SJCRH30 (cell line): ENCODE data around the gene ABCC8. TPM values are rescaled to one million over a fixed set of nuclear protein-coding genes. Genes with fewer than 3 reads are reported as not detected.

ENCODE experiments used
- DNase-seq, 2 experiments: peaks; one replicate each; pipeline ENCODE4 v3.0.0-alpha.2; 2015 to 2020
- H3K27ac ChIP-seq: fragments of 250-450 bp; sonication (Bioruptor Pico); 2 replicates; pipeline ENCODE4 v1.5.1; 2020; ENCODE audit warnings: mild to moderate bottlenecking, moderate library complexity
- H3K27me3 ChIP-seq: fragments of 250-450 bp; sonication (Bioruptor Pico); 2 replicates; pipeline ENCODE4 v1.5.1; 2020; ENCODE audit warnings: mild to moderate bottlenecking, moderate library complexity
- H3K36me3 ChIP-seq: fragments of 250-450 bp; sonication (Bioruptor Pico); 2 replicates; pipeline ENCODE4 v1.5.1; 2020; ENCODE audit warnings: mild to moderate bottlenecking, moderate library complexity
- H3K4me1 ChIP-seq: fragments of 250-450 bp; sonication (Bioruptor Pico); 2 replicates; pipeline ENCODE4 v1.5.1; 2020; ENCODE audit warnings: mild to moderate bottlenecking, moderate library complexity
- H3K4me3 ChIP-seq: fragments of 250-450 bp; sonication (Bioruptor Pico); 2 replicates; pipeline ENCODE4 v1.5.1; 2020; ENCODE audit warnings: mild to moderate bottlenecking, moderate library complexity
- H3K9me3 ChIP-seq: fragments of 250-450 bp; sonication (Bioruptor Pico); replicated peaks from 2 replicates; pipeline ENCODE4 v1.5.1; 2020; ENCODE audit warnings: mild to moderate bottlenecking, moderate library complexity
- total RNA-seq: library from RNA; depleted of rRNA; stranded (reverse); fragments of >200 nt; shearing (Covaris generic); gene quantifications from 2 replicates; pipeline ENCODE4 v1.2.3, GENCODE V29; 2014

Gene ABCC8
- total RNA-seq, 1 experiment from 2014 or later: not detected

DNA sequence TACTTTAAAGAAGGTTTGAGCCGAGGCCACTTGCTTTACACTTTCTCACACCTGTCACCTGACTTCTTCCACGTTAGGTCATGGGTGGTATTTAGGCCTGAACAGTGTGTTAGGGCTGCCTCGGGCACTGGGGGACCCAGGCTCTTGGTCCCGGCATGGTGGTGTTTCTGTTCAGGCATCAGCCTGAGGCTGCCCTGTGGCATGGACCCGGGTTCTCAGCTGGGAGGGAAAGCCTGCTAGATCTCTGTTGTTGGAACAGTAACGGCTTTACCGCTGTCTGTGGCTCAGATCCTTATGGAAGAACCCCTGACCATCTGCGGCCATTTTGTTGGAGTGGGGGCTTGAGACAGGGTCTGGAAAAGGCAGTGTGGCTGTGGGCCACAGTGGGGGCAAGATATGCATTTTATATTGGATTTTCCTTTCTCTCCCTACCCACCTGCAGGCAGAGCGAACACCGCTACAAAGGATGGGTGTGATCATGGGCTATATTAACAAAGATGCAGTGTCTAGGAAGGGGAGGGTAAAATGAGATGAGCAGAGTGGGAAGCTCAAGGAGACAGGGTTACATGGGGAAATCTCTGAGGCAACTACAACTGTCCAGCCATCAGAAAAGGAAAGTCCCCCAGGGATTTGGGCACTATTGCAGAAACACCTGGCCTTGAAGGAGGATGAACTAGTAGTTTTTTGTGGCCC lies 86.5 kb downstream of the ABCC8 start:
- Histone ChIP-seq H3K9me3 (no peaks in the 10 kb centered on the region), H3K4me3 (peak overlapping the region; percentile 74), H3K4me1 (peaks cover 5% of the 10 kb centered on the region; the same call in 1 of the 2 replicates), H3K27me3 (no peaks in the 10 kb centered on the region), H3K27ac (no peak overlapping the region), H3K36me3 (no peaks in the 10 kb centered on the region)
- no peak for DNase-seq

DNA sequence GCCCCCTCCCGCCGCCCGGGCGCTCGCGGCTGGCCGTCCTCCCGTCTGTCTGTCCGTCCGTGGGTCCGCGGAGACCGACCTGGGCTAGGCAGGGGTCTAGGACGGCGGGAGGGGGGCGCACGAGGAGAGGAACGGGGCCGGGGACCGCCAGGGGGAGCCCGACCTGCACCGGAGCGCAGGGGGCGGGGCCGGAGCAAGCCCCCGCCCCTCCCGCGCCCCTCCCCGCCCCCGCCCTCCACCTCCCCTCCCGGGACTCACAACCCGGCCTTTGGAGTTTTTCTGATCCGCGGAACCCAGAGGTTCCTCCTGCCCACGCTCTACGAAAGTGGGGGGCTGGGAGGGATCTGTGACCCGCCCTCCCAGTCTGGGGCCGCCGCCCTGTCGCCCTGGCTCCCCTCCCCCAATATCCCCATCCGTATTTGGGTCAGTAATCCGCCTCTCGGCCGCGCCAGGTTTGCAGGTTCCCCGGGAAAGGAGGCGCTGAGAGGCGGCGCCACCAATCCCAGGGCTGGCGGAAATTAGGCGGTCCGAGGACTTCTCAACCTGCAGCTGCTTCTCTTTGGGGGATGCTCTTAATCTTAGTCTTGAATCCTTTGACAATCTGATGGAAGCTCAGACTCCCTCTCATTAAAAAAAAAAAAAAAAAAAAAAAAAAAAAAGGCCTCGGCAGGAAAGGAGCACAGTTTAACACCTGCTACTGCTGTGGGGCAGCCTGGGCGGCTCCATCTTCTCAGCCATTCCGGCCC lies 87.3 kb downstream of the ABCC8 start:
- peak overlapping the region; percentile 45; the same call in 1 of the 2 replicates for H3K27ac ChIP-seq
- H3K9me3 ChIP-seq: no peaks in the 10 kb centered on the region
- peak; percentile 81 to 88 for DNase-seq
- peaks cover 5% of the 10 kb centered on the region; the same call in 1 of the 2 replicates for H3K4me1 ChIP-seq
- H3K36me3 ChIP-seq: no peaks in the 10 kb centered on the region
- H3K27me3 ChIP-seq: no peaks in the 10 kb centered on the region
- peak overlapping the region; percentile 74 for H3K4me3 ChIP-seq

DNA sequence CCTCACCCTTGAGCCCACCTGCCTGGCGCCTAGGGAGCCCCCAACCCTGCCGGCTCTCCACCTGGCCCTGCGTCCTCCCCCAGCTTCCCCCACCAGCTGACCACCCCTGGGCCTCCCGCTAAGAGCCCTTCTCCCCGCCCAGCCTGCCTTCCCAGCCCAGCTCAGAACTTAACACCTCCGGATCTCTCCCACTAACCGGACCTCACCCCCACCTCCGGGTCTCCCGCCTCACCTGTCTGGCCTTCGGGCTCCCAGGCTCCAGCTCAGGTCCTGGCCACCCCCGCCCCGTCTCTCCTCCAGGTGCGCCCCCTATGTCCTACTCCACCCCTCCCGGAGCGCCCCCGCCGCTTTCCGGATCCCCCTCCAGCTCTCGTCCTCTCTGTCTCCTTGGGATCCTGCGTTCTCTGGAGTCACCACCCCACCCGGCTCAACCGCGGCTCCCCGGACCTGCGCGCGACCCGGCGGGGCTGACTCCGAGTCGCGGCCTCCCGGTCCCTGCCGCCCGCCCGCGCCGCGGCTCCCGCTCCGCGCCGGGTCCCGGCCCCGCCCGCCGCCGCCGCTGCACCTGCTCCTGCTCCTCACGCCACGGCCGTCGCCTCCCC lies 87.9 kb downstream of the ABCC8 start, which contains the start of gene KCNJ11:
TSS of gene KCNJ11 (minus strand) at position 51 of the 602 bp plus-strand sequence. CDS start 568 bp downstream, outside the sequence.
- Histone ChIP-seq H3K4me1 (peaks cover 5% of the 10 kb centered on the region; the same call in 1 of the 2 replicates), H3K27ac (peak within 1 kb of the TSS; percentile 45; the same call in 1 of the 2 replicates)
- no peak for DNase-seq

DNA sequence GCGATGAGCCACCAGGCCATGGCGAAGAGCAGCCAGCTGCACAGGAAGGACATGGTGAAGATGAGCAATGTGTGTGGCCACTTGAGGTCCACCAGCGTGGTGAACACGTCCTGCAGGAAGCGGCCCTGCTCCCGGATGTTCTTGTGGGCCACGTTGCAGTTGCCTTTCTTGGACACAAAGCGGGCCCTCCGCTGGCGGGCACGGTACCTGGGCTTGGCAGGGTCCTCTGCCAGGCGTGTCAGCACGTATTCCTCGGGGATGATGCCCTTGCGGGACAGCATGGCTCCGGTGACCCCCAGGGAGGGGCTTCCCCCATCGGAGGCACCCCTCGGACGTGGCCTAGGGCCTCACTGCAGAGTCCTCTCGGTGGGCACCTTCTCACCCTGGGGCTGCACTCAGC lies 88.8 kb downstream of the ABCC8 start:
- no peak for DNase-seq
- no peak overlapping the region for H3K4me3 ChIP-seq
- H3K4me1 ChIP-seq: peaks cover 5% of the 10 kb centered on the region; the same call in 1 of the 2 replicates
- no peak overlapping the region for H3K27ac ChIP-seq
- H3K27me3 ChIP-seq: no peaks in the 10 kb centered on the region
- no peaks in the 10 kb centered on the region for H3K36me3 ChIP-seq
- H3K9me3 ChIP-seq: no peaks in the 10 kb centered on the region

More for the DNA sequence above, 87.9 kb downstream of the ABCC8 start, which contains the start of gene KCNJ11:
- no peaks in the 10 kb centered on the region for H3K9me3 ChIP-seq
- no peaks in the 10 kb centered on the region for H3K27me3 ChIP-seq
- peak within 1 kb of the TSS; percentile 74 for H3K4me3 ChIP-seq
- no peaks in the 10 kb centered on the region for H3K36me3 ChIP-seq

DNA sequence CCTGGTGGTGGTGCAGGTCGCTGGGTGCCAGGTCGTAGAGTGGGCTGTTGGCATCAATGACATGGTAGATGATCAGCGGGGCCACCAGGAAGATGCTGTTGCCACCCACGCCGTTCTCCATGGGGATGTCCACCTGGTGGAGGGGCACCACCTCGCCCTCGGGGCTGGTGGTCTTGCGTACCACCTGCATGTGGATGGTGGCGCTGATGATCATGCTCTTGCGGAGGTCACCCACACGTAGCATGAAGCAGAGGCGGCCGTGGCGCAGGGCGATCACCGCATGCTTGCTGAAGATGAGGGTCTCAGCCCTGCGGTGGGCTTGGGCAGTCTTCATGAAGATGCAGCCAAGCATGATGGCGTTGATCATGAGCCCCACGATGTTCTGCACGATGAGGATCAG lies 89.4 kb downstream of the ABCC8 start:
- Histone ChIP-seq H3K4me1 (peaks cover 5% of the 10 kb centered on the region; the same call in 1 of the 2 replicates), H3K36me3 (no peaks in the 10 kb centered on the region)
- DNase-seq: no peak

DNA sequence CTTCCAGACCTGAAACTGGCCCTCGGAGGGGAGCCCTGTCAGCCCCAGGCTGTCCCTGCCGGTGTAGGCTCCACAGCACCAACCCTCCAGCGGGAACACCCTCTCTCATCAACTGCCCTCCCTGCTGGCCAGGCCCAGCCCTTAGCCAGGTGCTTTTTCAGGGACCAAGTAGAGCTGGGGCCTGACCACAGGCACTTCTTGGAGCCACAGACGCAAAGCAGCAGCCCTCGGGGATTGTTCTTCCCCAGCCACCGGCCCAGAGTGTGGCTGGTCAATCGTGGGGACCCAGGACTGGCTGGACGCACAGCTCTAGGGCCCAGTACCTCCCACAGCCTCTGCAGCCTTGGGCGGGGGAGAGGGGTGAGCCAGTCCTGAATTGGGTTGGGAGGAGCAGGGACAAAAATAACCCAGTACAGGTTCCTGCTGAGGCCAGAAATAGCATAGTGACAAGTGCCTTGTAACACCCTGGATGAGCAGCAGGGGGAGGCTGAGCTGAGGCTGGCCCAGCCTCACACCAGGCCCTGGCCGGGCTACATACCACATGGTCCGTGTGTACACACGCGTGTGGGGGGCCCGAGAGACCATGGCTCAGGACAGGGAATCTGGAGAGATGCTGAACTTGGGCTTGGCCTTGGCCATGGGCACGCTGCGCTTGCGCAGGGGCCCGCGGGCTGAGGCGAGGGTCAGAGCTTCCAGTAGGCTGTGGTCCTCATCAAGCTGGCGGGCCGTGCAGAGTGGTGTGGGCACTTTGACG lies 90.1 kb downstream of the ABCC8 start:
- DNase-seq: peak; percentile 62 to 74
- Histone ChIP-seq H3K4me1 (peaks cover 5% of the 10 kb centered on the region; the same call in 1 of the 2 replicates), H3K4me3 (no peak overlapping the region), H3K9me3 (no peaks in the 10 kb centered on the region), H3K27me3 (no peaks in the 10 kb centered on the region), H3K27ac (no peak overlapping the region), H3K36me3 (no peaks in the 10 kb centered on the region)

More for the DNA sequence above, 89.4 kb downstream of the ABCC8 start:
- no peak overlapping the region for H3K4me3 ChIP-seq
- H3K9me3 ChIP-seq: no peaks in the 10 kb centered on the region
- no peak overlapping the region for H3K27ac ChIP-seq
- no peaks in the 10 kb centered on the region for H3K27me3 ChIP-seq

DNA sequence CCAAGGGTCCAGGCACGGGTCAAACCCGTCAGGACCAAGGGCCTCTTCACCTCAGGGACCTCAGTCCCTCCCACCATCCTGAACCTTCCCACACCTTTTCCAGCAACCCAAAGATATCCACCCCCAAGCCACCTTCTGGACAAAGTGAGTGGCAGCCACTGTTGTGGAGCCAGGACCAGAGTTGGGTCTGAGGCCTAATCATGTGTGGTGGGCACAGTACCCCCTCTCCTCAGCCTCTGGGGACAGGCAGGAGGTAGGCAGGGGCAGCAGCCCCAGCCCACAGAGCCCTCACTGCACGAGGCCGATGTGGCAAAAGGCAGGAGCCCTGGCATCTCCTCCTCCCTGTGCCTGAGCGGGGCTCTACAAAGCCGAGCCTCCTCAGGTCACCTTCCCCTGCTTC lies 90.7 kb downstream of the ABCC8 start:
- no peak overlapping the region for H3K27ac ChIP-seq
- no peak for DNase-seq
- H3K4me1 ChIP-seq: peaks cover 5% of the 10 kb centered on the region; the same call in 1 of the 2 replicates
- no peak overlapping the region for H3K4me3 ChIP-seq
- H3K9me3 ChIP-seq: no peaks in the 10 kb centered on the region
- H3K27me3 ChIP-seq: no peaks in the 10 kb centered on the region
- no peaks in the 10 kb centered on the region for H3K36me3 ChIP-seq

DNA sequence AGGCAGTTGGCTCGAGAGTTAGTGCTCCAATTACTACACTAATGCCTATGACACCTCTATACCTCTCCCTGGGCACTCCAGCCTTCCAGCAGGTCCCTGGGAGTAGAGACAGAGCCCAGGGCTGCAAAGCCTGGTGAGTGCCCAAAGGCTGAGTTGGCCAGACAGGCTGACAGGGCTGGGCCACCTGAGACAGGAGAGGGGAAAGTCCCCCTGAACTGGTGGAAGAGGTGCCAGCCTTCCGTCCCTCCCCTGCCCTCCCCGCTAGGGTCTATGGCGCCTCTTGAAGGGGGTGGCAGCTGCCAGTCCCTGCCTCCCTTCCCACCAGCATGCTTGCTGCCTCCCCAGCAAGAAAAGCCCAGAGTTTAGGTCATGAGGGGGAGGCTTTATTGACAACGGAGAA lies 91.2 kb downstream of the ABCC8 start:
- Histone ChIP-seq H3K27me3 (no peaks in the 10 kb centered on the region), H3K4me3 (no peak overlapping the region), H3K36me3 (no peaks in the 10 kb centered on the region), H3K27ac (no peak overlapping the region), H3K9me3 (no peaks in the 10 kb centered on the region), H3K4me1 (peaks cover 5% of the 10 kb centered on the region; the same call in 1 of the 2 replicates)
- no peak for DNase-seq

DNA sequence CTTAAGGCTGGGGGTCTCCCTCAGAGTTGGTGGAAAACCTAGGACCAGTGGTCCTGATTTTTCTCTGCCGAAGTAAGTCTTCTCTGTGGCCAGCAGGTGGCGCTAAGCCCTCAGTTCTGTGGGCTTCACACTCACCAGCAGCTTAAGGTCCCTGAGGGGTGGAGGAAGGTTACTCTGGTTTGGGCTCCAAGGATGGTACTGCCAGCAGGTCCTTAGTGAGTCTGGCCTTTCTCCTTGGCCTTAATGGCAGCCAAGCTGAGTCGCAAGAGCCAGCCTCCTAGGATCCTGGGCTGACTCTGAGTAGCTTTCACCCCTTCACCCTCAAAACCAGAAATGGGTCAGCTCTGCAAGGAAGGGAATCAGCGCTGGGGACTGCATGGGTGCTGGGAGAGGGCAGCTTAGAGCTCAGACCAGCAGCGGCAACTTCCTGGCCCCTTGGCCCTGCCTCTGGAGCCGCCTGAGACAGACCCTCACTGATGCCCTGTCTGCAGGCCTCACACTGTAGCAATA lies 92.6 kb downstream of the ABCC8 start:
- H3K4me3 ChIP-seq: no peak overlapping the region
- H3K4me1 ChIP-seq: no peaks in the 10 kb centered on the region
- H3K27me3 ChIP-seq: no peaks in the 10 kb centered on the region
- no peaks in the 10 kb centered on the region for H3K36me3 ChIP-seq
- no peaks in the 10 kb centered on the region for H3K9me3 ChIP-seq
- H3K27ac ChIP-seq: no peak overlapping the region
- peak; percentile 82 to 97 for DNase-seq

DNA sequence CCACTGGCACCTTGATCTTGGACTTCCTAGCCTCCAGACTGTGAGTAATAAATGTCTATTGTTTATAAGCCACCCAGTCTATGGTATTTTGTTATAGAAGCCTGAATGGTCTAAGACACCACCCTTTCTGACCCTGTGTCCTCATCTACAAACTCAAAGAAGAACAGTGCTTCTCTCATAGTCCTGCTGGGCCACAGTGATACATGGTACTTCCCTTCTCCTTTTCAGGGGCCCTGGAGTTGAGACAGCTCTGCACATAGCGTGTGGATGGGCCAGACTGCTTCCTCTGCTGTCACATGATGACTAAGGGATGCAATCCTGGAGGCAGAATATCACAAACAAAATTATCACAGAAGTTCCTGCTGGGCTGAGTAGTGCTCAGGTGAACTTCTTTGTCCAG lies 93.2 kb downstream of the ABCC8 start:
- Histone ChIP-seq H3K27ac (no peak overlapping the region), H3K27me3 (no peaks in the 10 kb centered on the region), H3K36me3 (no peaks in the 10 kb centered on the region), H3K4me1 (no peaks in the 10 kb centered on the region), H3K4me3 (no peak overlapping the region), H3K9me3 (no peaks in the 10 kb centered on the region)
- no peak for DNase-seq

DNA sequence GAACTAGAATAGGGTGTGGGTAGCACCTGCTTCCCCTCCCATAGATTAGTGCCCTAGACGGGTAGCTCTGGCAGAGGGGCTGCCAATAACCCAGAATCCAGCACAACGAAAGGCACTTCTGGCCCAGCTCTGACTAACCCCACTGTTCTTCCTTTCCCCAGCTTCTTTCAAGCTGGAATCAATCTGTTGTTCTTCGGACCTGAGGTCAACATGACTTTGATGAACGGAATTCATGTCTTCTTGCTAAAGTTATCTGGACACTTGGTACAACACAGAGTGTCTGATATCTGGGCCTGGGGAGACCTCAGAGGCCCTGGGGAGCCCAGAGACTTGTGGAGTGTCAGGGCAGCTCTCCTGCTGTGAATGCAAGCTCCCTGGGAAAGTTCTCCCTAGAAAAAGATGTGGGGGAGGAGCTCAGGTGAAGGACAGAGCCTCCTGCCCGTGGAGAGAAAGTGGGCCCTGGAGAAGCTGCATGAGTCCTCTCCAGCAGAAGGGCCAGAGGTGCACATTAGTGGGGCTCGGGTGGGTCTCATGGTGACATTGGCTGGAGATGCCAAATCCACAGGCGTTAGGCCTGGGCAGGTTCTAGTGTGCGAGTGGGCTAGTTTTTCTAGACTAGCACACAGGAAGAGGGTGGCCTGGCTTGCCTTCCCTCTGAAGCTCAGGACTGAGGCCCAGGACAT lies 94.5 kb downstream of the ABCC8 start:
- no peak overlapping the region for H3K27ac ChIP-seq
- H3K27me3 ChIP-seq: no peaks in the 10 kb centered on the region
- no peak overlapping the region for H3K4me3 ChIP-seq
- DNase-seq: no peak
- H3K4me1 ChIP-seq: no peaks in the 10 kb centered on the region
- no peaks in the 10 kb centered on the region for H3K36me3 ChIP-seq
- H3K9me3 ChIP-seq: no peaks in the 10 kb centered on the region

DNA sequence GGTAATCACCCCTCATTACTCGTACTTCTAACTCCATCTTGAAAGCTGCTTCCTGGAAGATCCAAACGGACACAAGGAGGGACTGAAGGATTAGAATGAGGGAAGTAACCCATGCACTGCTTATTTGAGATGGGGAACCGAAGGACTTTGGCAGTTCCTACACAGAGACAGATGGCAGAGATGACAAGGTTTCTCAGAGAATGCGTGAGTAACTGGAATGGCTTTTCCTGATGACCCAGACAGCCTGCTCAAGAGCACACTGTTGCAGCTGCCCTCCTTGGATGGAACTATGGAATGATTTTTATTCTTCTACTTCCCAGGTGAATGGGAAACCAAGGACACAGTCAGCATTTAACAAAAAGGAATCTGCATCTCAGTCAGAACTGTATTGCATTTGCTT lies 95.5 kb downstream of the ABCC8 start:
- H3K36me3 ChIP-seq: no peaks in the 10 kb centered on the region
- no peak overlapping the region for H3K4me3 ChIP-seq
- no peaks in the 10 kb centered on the region for H3K4me1 ChIP-seq
- no peaks in the 10 kb centered on the region for H3K9me3 ChIP-seq
- DNase-seq: no peak
- no peaks in the 10 kb centered on the region for H3K27me3 ChIP-seq
- H3K27ac ChIP-seq: no peak overlapping the region

DNA sequence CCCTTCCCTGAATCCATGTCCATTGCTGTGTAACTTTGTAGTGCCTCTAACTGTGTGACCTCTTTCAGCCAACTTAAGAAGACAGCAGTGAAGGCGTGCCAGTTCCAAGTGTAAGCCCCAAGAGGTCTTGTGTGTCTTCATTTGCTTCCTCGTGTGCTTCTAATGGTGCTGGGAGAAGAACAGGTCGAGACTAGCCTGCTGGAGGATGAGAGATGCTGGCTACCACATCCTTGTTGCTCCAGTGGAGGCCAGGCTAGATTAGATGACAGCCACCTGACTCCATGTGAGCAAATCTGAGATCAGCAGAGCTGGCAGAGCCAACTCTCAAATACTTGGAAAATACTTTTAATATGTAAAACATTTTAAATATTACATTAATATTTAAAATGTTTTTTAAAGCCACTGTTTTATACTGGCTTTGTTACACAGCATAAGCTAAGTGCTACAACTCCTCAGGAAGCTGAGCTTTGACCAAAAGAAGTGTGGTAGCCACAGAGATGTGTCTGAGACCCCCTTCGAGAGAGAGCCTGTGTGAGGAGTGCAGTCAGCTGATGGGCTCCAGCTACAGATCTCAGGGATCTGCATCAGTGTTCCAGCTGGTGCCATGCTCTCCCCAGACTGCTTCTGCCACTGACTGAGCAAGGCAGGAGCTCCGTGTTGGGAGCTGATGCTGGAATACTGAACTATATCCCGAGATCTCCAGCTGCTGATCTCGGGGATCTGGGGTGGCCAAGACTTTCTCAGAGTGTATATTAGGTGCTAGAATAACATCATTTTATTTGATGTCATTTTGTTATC lies 97.1 kb downstream of the ABCC8 start:
- H3K27me3 ChIP-seq: no peaks in the 10 kb centered on the region
- H3K36me3 ChIP-seq: no peaks in the 10 kb centered on the region
- no peak overlapping the region for H3K4me3 ChIP-seq
- DNase-seq: no peak
- H3K9me3 ChIP-seq: no peaks in the 10 kb centered on the region
- H3K27ac ChIP-seq: no peak overlapping the region
- H3K4me1 ChIP-seq: no peaks in the 10 kb centered on the region
